ENCODE measurements around the gene ZSWIM4. TPM values are rescaled to one million over a fixed set of nuclear protein-coding genes. Genes with fewer than 3 reads are reported as not detected.

The ZSWIM4 gene
- total RNA-seq, 1 donor from 2014 or later: 10.6 TPM

DNA sequence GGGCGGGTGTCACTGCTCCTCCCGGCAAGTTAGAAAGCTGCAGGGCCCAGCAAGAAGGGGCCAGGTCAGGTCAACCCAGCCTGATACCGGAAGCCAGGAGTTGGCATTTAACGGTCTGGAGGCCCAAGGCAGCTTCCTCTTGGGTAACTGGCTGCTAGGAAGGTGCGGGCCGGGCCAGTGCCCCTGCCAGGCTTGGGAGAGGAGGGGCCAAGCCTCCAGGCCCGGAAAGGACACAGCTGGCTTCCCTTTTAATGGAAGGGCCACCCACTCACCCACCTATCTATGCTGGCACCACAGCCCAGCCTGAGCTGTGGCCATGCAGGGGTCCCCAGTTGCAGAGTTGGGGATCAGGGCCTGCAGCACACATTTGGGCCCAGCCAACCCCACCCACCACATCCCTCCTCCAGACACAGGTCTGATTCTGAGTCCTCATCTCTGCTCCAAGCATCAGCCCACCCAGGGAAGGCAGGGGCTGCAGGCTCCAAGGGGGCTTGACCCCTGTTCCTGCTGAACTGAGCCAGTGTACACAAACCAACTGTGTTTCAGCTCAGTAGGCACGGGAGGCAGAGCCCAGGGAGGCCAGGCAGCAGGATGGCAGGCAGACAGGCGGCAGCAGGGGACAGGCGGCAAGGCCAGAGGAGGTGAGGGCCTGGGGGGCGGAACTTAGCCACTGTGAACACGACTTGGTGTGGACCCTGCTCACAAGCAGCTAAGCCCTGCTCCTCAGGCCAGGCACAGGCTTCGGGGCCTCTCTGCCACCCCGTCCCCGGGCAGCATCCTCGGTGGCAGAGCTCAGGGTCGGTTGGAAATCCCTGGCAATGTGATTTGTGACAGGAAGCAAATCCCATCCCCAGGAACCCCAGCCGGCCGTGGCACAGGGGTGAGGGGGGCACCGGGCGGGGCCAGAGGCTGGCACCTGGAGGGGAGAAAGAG, 40.8 kb downstream of the ZSWIM4 start:
- no peak for ATAC-seq
- Histone ChIP-seq H3K27ac (peak overlapping the region; percentile 100), H3K9me3 (no peaks in the 10 kb centered on the region), H3K36me3 (peaks cover 39% of the 10 kb centered on the region), H3K4me1 (peaks cover 63% of the 10 kb centered on the region), H3K27me3 (no peaks in the 10 kb centered on the region), H3K4me3 (peak overlapping the region; percentile 30)
- peak; percentile 77 for DNase-seq
- TF ChIP-seq, protein P1, sequence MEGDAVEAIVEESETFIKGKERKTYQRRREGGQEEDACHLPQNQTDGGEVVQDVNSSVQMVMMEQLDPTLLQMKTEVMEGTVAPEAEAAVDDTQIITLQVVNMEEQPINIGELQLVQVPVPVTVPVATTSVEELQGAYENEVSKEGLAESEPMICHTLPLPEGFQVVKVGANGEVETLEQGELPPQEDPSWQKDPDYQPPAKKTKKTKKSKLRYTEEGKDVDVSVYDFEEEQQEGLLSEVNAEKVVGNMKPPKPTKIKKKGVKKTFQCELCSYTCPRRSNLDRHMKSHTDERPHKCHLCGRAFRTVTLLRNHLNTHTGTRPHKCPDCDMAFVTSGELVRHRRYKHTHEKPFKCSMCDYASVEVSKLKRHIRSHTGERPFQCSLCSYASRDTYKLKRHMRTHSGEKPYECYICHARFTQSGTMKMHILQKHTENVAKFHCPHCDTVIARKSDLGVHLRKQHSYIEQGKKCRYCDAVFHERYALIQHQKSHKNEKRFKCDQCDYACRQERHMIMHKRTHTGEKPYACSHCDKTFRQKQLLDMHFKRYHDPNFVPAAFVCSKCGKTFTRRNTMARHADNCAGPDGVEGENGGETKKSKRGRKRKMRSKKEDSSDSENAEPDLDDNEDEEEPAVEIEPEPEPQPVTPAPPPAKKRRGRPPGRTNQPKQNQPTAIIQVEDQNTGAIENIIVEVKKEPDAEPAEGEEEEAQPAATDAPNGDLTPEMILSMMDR (IDR thresholded peaks at IDR 0.05): no peak
- intact Hi-C loops (cut with DNase I): no loop called here

DNA sequence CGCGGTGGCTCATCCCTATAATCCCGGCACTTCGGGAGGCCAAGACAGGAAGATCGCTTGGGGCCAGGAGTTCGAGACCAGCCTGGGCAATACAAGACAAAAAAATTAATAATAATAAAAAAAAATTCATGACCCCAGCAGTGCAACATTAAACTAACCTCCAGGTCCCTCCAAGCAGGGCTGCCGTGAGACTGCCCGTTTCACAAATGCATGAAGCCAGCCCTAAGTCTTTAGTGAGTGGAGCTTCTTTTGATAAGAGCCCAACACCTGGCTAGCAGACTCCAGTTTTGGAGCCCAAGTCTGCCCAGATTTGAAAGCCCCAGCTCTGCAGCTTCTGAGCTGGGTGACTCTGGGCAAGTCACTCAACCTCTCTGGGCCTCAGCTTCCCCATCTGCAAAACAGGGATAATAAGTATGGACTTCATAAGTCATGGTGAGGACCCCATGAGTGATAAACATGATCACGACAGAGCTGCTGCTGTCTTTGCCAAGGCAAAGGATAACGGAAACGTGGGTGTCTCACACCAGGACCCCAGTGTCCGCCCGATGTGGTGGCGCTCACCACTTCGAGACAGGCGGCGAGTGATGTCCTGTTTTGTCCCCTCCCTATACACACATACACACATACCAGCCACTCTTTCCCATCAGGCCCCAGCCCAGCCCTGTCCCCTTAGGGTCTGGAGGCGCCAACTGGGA, 43.3 kb downstream of the ZSWIM4 start:
- no peak for DNase-seq

GRCh38 chr19:13839130-13839937, 44.1 kb downstream of the ZSWIM4 start:
- intact Hi-C loops (cut with DNase I): no loop called here
- TF ChIP-seq, protein P1 (IDR thresholded peaks at IDR 0.05): no peak
- H3K4me1 ChIP-seq: peaks cover 64% of the 10 kb centered on the region
- H3K9me3 ChIP-seq: no peaks in the 10 kb centered on the region
- peak; percentile 65 for ATAC-seq
- H3K36me3 ChIP-seq: peaks cover 32% of the 10 kb centered on the region
- DNase-seq: peak; percentile 93
- H3K27me3 ChIP-seq: no peaks in the 10 kb centered on the region
- H3K4me3 ChIP-seq: peak overlapping the region; percentile 85
- peak overlapping the region; percentile 100 for H3K27ac ChIP-seq

More for the DNA sequence above, 43.3 kb downstream of the ZSWIM4 start:
- Histone ChIP-seq H3K27ac (peak overlapping the region; percentile 100), H3K36me3 (peaks cover 39% of the 10 kb centered on the region), H3K9me3 (no peaks in the 10 kb centered on the region), H3K27me3 (no peaks in the 10 kb centered on the region), H3K4me1 (peaks cover 64% of the 10 kb centered on the region), H3K4me3 (peak overlapping the region; percentile 85)
- intact Hi-C loops (cut with DNase I): no loop called here
- TF ChIP-seq, protein P1 (IDR thresholded peaks at IDR 0.05): no peak
- no peak for ATAC-seq

DNA sequence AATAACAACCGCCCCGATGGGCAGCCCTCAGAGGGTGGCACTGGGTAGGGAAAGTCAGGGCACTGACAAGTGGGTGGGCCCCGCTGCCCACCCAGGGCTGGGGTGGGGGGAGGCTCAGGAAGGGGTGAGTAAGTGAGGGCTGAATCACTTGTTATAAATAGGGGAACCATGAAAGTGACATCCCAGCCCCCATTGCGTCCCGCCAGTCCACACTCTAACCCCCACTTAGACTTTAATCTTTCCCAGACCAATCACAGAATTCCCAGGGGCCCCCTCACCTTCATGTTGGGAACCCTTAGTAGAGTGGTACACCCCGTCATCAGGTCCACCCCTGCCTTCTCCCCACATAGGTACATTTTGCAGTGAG, 44.7 kb downstream of the ZSWIM4 start:
- Histone ChIP-seq H3K9me3 (no peaks in the 10 kb centered on the region), H3K4me3 (peak overlapping the region; percentile 85), H3K36me3 (peaks cover 26% of the 10 kb centered on the region), H3K27ac (peak overlapping the region; percentile 100), H3K4me1 (peaks cover 60% of the 10 kb centered on the region), H3K27me3 (no peaks in the 10 kb centered on the region)
- DNase-seq: no peak
- intact Hi-C loops (cut with DNase I): no loop called here
- TF ChIP-seq, protein P1 (IDR thresholded peaks at IDR 0.05): no peak
- no peak for ATAC-seq

DNA sequence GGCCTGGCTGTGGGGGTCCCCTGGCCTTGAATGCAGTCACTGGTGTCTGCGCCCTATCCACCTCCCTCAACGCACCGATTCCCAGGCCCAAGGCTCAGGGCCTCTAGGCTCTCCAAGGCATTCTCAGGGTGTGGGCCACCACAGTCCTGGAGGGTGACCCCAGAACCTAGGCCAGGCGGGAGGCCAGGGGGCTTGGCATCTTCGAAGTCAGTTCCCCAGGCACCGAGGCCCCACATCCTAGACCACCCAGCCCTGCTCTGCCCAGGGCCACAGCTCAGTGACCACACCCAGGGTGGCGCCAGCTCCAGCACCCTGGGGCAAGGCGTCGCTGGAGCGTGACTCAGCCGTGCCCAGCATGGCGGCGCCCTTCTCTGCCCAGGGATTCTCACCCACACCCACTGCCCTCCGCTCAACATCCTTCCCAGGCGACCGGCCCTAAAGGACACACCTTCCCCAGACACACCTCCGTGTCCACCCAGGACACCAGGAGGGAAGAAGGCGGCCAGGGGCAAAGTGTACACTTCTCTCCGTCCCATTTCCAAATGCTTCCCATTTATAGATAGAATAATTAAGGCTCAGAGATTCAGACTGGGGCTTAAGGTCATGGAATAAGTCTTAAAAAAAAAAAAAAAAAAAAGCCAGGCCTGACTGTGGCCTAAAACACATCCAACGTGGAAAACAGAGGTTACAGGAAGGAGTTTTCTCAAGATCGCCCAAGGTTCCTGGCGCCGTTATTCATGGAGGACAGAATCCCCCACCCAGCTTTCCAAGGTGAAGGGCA, 45.3 kb downstream of the ZSWIM4 start:
- TF ChIP-seq, protein P1 (IDR thresholded peaks at IDR 0.05): no peak
- Histone ChIP-seq H3K36me3 (peaks cover 20% of the 10 kb centered on the region), H3K27ac (peak overlapping the region; percentile 100), H3K4me1 (peaks cover 55% of the 10 kb centered on the region), H3K27me3 (no peaks in the 10 kb centered on the region), H3K4me3 (peak overlapping the region; percentile 85), H3K9me3 (no peaks in the 10 kb centered on the region)
- intact Hi-C loops (cut with DNase I): no loop called here
- peak; percentile 38 for ATAC-seq
- peak; percentile 84 for DNase-seq

Data from upper lobe of right lung (tissue), 1 donor.